ENCODE measurements around the gene TNRC6B. TPM values are rescaled to one million over a fixed set of nuclear protein-coding genes. Genes with fewer than 3 reads are reported as not detected.

TNRC6B gene
- total RNA-seq, 2 experiments from 2014 or later: 37.0 to 63.7 TPM

GRCh38 chr22:40368836-40369235 is 191.1 kb downstream of the TNRC6B start:
- peaks cover 16% of the 10 kb centered on the region for H3K4me1 ChIP-seq (ENCODE audit: insufficient read depth, low read length, poor library complexity, severe bottlenecking)
- ChIA-PET POLR2A (no interaction called here), CTCF (ENCODE audit: unreplicated experiment) (no interaction called here)
- H3K4me3 ChIP-seq (ENCODE audit: low read depth, low read length, poor library complexity, severe bottlenecking): no peak overlapping the region
- intact Hi-C loops (cut with micrococcal nuclease; ENCODE audit: unreplicated experiment): no loop called here
- H3K36me3 ChIP-seq (ENCODE audit: insufficient read depth, low read length): peaks cover 73% of the 10 kb centered on the region
- no peaks in the 10 kb centered on the region for H3K9me2 ChIP-seq (ENCODE audit: insufficient read depth, low read length)
- H3K4me2 ChIP-seq (ENCODE audit: low read length): no peak overlapping the region
- DNase-seq (ENCODE audit: low spot score): no peak
- H3K79me2 ChIP-seq (ENCODE audit: insufficient read depth, low read depth, low read length): peaks cover 22% of the 10 kb centered on the region
- H4K20me1 ChIP-seq (ENCODE audit: insufficient read depth, low read length): no peaks in the 10 kb centered on the region
- no peaks in the 10 kb centered on the region for H3K9me3 ChIP-seq (ENCODE audit: low read length)
- no TSS peak for BruUV-seq (replicated peaks)
- TF ChIP-seq EZH2phosphoT487 (IDR thresholded peaks at IDR 0.05; ENCODE audit: borderline replicate concordance, low read depth, low read length): no peak
- TF ChIP-seq, protein P1, sequence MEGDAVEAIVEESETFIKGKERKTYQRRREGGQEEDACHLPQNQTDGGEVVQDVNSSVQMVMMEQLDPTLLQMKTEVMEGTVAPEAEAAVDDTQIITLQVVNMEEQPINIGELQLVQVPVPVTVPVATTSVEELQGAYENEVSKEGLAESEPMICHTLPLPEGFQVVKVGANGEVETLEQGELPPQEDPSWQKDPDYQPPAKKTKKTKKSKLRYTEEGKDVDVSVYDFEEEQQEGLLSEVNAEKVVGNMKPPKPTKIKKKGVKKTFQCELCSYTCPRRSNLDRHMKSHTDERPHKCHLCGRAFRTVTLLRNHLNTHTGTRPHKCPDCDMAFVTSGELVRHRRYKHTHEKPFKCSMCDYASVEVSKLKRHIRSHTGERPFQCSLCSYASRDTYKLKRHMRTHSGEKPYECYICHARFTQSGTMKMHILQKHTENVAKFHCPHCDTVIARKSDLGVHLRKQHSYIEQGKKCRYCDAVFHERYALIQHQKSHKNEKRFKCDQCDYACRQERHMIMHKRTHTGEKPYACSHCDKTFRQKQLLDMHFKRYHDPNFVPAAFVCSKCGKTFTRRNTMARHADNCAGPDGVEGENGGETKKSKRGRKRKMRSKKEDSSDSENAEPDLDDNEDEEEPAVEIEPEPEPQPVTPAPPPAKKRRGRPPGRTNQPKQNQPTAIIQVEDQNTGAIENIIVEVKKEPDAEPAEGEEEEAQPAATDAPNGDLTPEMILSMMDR (conservative IDR thresholded peaks at IDR 0.05; ENCODE audit: low read length): no peak
- no peak overlapping the region for H3K27ac ChIP-seq (ENCODE audit: low read depth, low read length, poor library complexity, severe bottlenecking)
- H2AFZ ChIP-seq (ENCODE audit: low read length): no peak overlapping the region

GRCh38 chr22:40374567-40374966 is 196.8 kb downstream of the TNRC6B start:
- CTCF ChIA-PET (ENCODE audit: unreplicated experiment): interaction anchor here (1.2 kb wide), 1 partner anchor 11 kb away, joined by 3 read pairs; no protein-coding TSS in a partner anchor
- H3K9me2 ChIP-seq (ENCODE audit: insufficient read depth, low read length): no peaks in the 10 kb centered on the region
- TF ChIP-seq EZH2phosphoT487 (IDR thresholded peaks at IDR 0.05; ENCODE audit: borderline replicate concordance, low read depth, low read length): no peak
- TF ChIP-seq, protein P1 (conservative IDR thresholded peaks at IDR 0.05; ENCODE audit: low read length): no peak
- H3K4me3 ChIP-seq (ENCODE audit: low read depth, low read length, poor library complexity, severe bottlenecking): no peak overlapping the region
- no TSS peak for BruUV-seq (replicated peaks)
- peak overlapping the region; percentile 97 for H3K27ac ChIP-seq (ENCODE audit: low read depth, low read length, poor library complexity, severe bottlenecking)
- intact Hi-C loops (cut with micrococcal nuclease; ENCODE audit: unreplicated experiment): loop anchor here (10.0 kb wide), 1 partner anchor 270 kb away; no protein-coding TSS in a partner anchor
- H3K4me1 ChIP-seq (ENCODE audit: insufficient read depth, low read length, poor library complexity, severe bottlenecking): peaks cover 70% of the 10 kb centered on the region
- H3K4me2 ChIP-seq (ENCODE audit: low read length): peak overlapping the region; percentile 74; the same call in 1 of the 2 replicates
- H3K36me3 ChIP-seq (ENCODE audit: insufficient read depth, low read length): peaks cover 32% of the 10 kb centered on the region
- H3K9me3 ChIP-seq (ENCODE audit: low read length): no peaks in the 10 kb centered on the region
- DNase-seq (ENCODE audit: low spot score): no peak
- no peak overlapping the region for H2AFZ ChIP-seq (ENCODE audit: low read length)
- H3K79me2 ChIP-seq (ENCODE audit: insufficient read depth, low read depth, low read length): peaks cover 72% of the 10 kb centered on the region
- POLR2A ChIA-PET: interaction anchor here (0.6 to 1.2 kb wide), 6 partner anchors 21 to 849 kb away, joined by 3 to 5 read pairs (median 3); no protein-coding TSS in a partner anchor
- no peaks in the 10 kb centered on the region for H4K20me1 ChIP-seq (ENCODE audit: insufficient read depth, low read length)

DNA sequence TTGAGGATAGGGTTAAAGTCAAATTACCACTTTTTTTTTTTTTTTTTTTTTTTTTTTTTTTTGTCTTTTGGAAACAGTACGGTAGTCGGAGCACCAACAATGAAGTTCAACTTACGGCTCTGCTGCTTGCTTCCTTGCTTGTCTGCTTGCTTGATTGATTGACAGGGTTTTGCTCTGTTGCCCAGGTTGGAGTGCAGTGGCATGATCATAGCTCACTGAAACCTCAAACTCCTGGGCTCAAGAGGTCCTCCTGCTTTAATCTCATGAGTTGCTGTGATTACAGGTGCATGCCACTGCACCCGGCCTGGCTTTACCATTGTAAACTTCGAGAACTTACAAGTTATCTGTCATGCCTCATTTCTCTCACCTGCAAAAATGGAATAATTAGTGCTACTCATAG is 198.4 kb downstream of the TNRC6B start:
- intact Hi-C loops (cut with micrococcal nuclease; ENCODE audit: unreplicated experiment): loop anchor here (1.0 to 10.0 kb wide), 5 partner anchors 9 to 269 kb away; no protein-coding TSS in a partner anchor
- peaks cover 41% of the 10 kb centered on the region for H3K36me3 ChIP-seq (ENCODE audit: insufficient read depth, low read length)
- no peak for TF ChIP-seq EZH2phosphoT487 (IDR thresholded peaks at IDR 0.05; ENCODE audit: borderline replicate concordance, low read depth, low read length)
- TF ChIP-seq, protein P1 (conservative IDR thresholded peaks at IDR 0.05; ENCODE audit: low read length): no peak
- peak overlapping the region; percentile 74 for H3K4me2 ChIP-seq (ENCODE audit: low read length)
- peak overlapping the region; percentile 97 for H3K27ac ChIP-seq (ENCODE audit: low read depth, low read length, poor library complexity, severe bottlenecking)
- H3K4me1 ChIP-seq (ENCODE audit: insufficient read depth, low read length, poor library complexity, severe bottlenecking): peaks cover 71% of the 10 kb centered on the region
- peak overlapping the region; percentile 21; the same call in 1 of the 2 replicates for H2AFZ ChIP-seq (ENCODE audit: low read length)
- ChIA-PET CTCF (ENCODE audit: unreplicated experiment) (interaction anchor here (1.3 kb wide), 1 partner anchor 23 kb away, joined by 3 read pairs; no protein-coding TSS in a partner anchor), POLR2A (interaction anchor here (0.6 to 3.1 kb wide), 11 partner anchors 9 to 958 kb away, joined by 3 to 13 read pairs (median 5); no protein-coding TSS in a partner anchor)
- 0 out of 2 replicates have a peak, but pooled peaks cover 4% of the 10 kb centered on the region for H3K9me3 ChIP-seq (ENCODE audit: low read length)
- H3K79me2 ChIP-seq (ENCODE audit: insufficient read depth, low read depth, low read length): peaks cover 84% of the 10 kb centered on the region
- peak overlapping the region; percentile 58 for H3K4me3 ChIP-seq (ENCODE audit: low read depth, low read length, poor library complexity, severe bottlenecking)
- H4K20me1 ChIP-seq (ENCODE audit: insufficient read depth, low read length): no peaks in the 10 kb centered on the region
- DNase-seq (ENCODE audit: low spot score): peak; percentile 90
- no peaks in the 10 kb centered on the region for H3K9me2 ChIP-seq (ENCODE audit: insufficient read depth, low read length)
- no TSS peak for BruUV-seq (replicated peaks)

Measured in OCI-LY7 (cell line).